DND-41 (cell line): ENCODE measurements around the gene FCGR3B.
"Not testable (repeated sequence)": the region's sequence is repeated elsewhere in the genome, so short reads cannot be mapped to it uniquely, and the experiment has no call there.

Experiments used
- ATAC-seq: fragments of 200-7000 bp; cut with Tn5 transposase; 3 replicates; pipeline ENCODE4 v1.9.1; 2021; ENCODE audit warnings: low read depth; ENCODE audit not compliant: insufficient read depth
- DNase-seq: peaks from one replicate; pipeline ENCODE4 v3.0.0-alpha.2; 2020
- H2AFZ ChIP-seq: 2 replicates; pipeline ENCODE4 v1.6.0; 2012; ENCODE audit warnings: low read depth, low read length
- H3K27ac ChIP-seq: 2 replicates; pipeline ENCODE4 v1.5.1; 2012; ENCODE audit warnings: low read length, inconsistent platforms
- H3K27me3 ChIP-seq: fragments of 200-600 bp; sonication (generic); 2 replicates; pipeline ENCODE4 v1.6.0; 2012; ENCODE audit warnings: low read length, mild to moderate bottlenecking, inconsistent platforms; ENCODE audit not compliant: insufficient read depth, poor library complexity
- H3K36me3 ChIP-seq: 2 replicates; pipeline ENCODE4 v1.5.1; 2012; ENCODE audit warnings: low read length, inconsistent platforms; ENCODE audit not compliant: insufficient read depth
- H3K4me1 ChIP-seq: 2 replicates; pipeline ENCODE4 v1.5.1; 2012; ENCODE audit warnings: mild to moderate bottlenecking, low read length; ENCODE audit not compliant: insufficient read depth
- H3K4me2 ChIP-seq: 2 replicates; pipeline ENCODE4 v1.6.0; 2012; ENCODE audit warnings: mild to moderate bottlenecking, moderate library complexity, low read length, inconsistent platforms; ENCODE audit not compliant: insufficient read depth
- H3K4me3 ChIP-seq, 2 experiments: fragments of 200-600 bp in 1 of 2; shearing (Covaris generic) in 1 of 2; 2 replicates each; pipeline ENCODE4 v1.5.1; 2012 to 2016; ENCODE audit warnings: inconsistent platforms in 2 of 2, low read length in 2 of 2, mild to moderate bottlenecking in 2 of 2, low read depth in 1 of 2, moderate library complexity in 1 of 2
- H3K79me2 ChIP-seq: 2 replicates; pipeline ENCODE4 v1.6.0; 2012; ENCODE audit warnings: low read length, inconsistent platforms; ENCODE audit not compliant: insufficient read depth
- H3K9ac ChIP-seq: 2 replicates; pipeline ENCODE4 v1.6.0; 2012; ENCODE audit warnings: low read depth, mild to moderate bottlenecking, inconsistent platforms, low read length, moderate library complexity
- H3K9me3 ChIP-seq: 2 replicates; pipeline ENCODE4 v1.5.1; 2012; ENCODE audit warnings: low read length, moderate library complexity, mild to moderate bottlenecking, inconsistent platforms; ENCODE audit not compliant: insufficient read depth, severe bottlenecking
- H4K20me1 ChIP-seq: 2 replicates; pipeline ENCODE4 v1.6.0; 2012; ENCODE audit warnings: low read length; ENCODE audit not compliant: insufficient read depth
- EZH2 ChIP-seq: IDR thresholded peaks from 3 replicates; pipeline ENCODE4 v1.6.1; 2012; ENCODE audit warnings: borderline replicate concordance, low read depth, mild to moderate bottlenecking, moderate library complexity, low read length, inconsistent platforms; ENCODE audit not compliant: severe bottlenecking

The FCGR3B gene

GRCh38 chr1:161612322-161613141 lies 18.4 kb downstream of the FCGR3B start:
- Histone ChIP-seq H3K4me2 (peak overlapping the region; percentile 65), H3K9ac (peak overlapping the region; percentile 47), H3K27ac (peak overlapping the region; percentile 47; the same call in 1 of the 2 replicates), H3K27me3 (peaks cover 11% of the 10 kb centered on the region), H3K4me3 (peak overlapping the region; percentile 21 to 59; a peak in 3 of 4 replicates), H2AFZ (peak overlapping the region; percentile 65)
- H3K79me2 ChIP-seq, H3K9me3 ChIP-seq, H4K20me1 ChIP-seq, H3K4me1 ChIP-seq, H3K36me3 ChIP-seq: not testable (repeated sequence)
- ATAC-seq (peak; percentile 89), DNase-seq (peak; percentile 86)
- peak; percentile 34 for TF ChIP-seq EZH2

- H3K4me2 ChIP-seq = peak overlapping the region; percentile 65
- not testable (repeated sequence) for H3K79me2 ChIP-seq, H3K9me3 ChIP-seq, H4K20me1 ChIP-seq, DNase-seq, H3K36me3 ChIP-seq, ATAC-seq, H3K4me1 ChIP-seq
- peak; percentile 74 for TF ChIP-seq EZH2
- peak overlapping the region; percentile 47 for H3K9ac ChIP-seq
- H3K4me3 ChIP-seq = peak overlapping the region; percentile 21 to 59; a peak in 3 of 4 replicates
- peak overlapping the region; percentile 65 for H2AFZ ChIP-seq
- H3K27ac ChIP-seq = peak overlapping the region; percentile 47
- H3K27me3 ChIP-seq = peaks cover 11% of the 10 kb centered on the region
Measured at GRCh38 chr1:161611866-161612321, 19.1 kb downstream of the FCGR3B start.

DNA sequence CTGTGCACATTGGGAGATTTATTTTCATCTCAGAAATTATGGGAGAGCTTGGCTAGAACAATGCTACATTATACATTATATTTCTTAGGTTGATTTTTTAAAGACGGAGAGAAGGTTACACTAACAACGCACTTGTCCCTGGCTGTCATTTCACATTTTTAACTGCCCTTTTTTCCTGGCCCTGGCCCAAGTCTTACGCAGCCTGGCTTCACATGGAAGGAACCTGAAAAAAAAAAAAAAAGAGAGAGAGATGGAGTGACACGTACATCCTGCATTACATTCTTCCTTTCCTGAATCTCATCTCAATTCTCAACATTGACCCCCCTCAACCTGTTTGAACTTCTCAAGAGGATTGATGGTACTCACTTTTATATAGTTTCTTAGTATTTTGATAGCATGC lies 20.8 kb downstream of the FCGR3B start:
- ATAC-seq, H3K9me3 ChIP-seq, H3K4me1 ChIP-seq, H4K20me1 ChIP-seq, H3K4me2 ChIP-seq, H3K4me3 ChIP-seq, H2AFZ ChIP-seq, H3K36me3 ChIP-seq, H3K9ac ChIP-seq, H3K27ac ChIP-seq, H3K79me2 ChIP-seq, DNase-seq: not testable (repeated sequence)
- peaks cover 11% of the 10 kb centered on the region for H3K27me3 ChIP-seq

- H3K36me3 ChIP-seq, H3K4me3 ChIP-seq, ATAC-seq: not testable (repeated sequence)
Measured at GRCh38 chr1:161606541-161607336, 24.2 kb downstream of the FCGR3B start.

GRCh38 chr1:161605762-161606540 lies 25.0 kb downstream of the FCGR3B start:
- H3K27ac ChIP-seq, H3K27me3 ChIP-seq, H3K4me3 ChIP-seq, H3K9me3 ChIP-seq, H3K36me3 ChIP-seq, H3K9ac ChIP-seq, H3K4me1 ChIP-seq, H4K20me1 ChIP-seq, H3K79me2 ChIP-seq, DNase-seq, H3K4me2 ChIP-seq, H2AFZ ChIP-seq: not testable (repeated sequence)
- peak; percentile 12; the same call in 1 of the 3 replicates for ATAC-seq

More at GRCh38 chr1:161606541-161607336, 24.2 kb downstream of the FCGR3B start:
- DNase-seq, H3K4me1 ChIP-seq, H4K20me1 ChIP-seq, H3K27me3 ChIP-seq, H3K4me2 ChIP-seq, H3K27ac ChIP-seq, H3K9me3 ChIP-seq, H3K9ac ChIP-seq, H2AFZ ChIP-seq, H3K79me2 ChIP-seq: not testable (repeated sequence)

GRCh38 chr1:161605024-161605423 lies 26.0 kb downstream of the FCGR3B start:
- H2AFZ ChIP-seq, DNase-seq: not testable (repeated sequence)

GRCh38 chr1:161597077-161597476 lies 33.9 kb downstream of the FCGR3B start:
- not testable (repeated sequence) for H3K4me2 ChIP-seq, H3K4me3 ChIP-seq, DNase-seq, H3K27ac ChIP-seq, H2AFZ ChIP-seq, H4K20me1 ChIP-seq, H3K9me3 ChIP-seq, ATAC-seq, H3K9ac ChIP-seq, H3K36me3 ChIP-seq, H3K27me3 ChIP-seq, H3K79me2 ChIP-seq, H3K4me1 ChIP-seq

More at GRCh38 chr1:161605024-161605423, 26.0 kb downstream of the FCGR3B start:
- H3K4me3 ChIP-seq, H3K27me3 ChIP-seq, H3K79me2 ChIP-seq, H3K9ac ChIP-seq, H3K27ac ChIP-seq, H4K20me1 ChIP-seq, H3K9me3 ChIP-seq, ATAC-seq, H3K4me1 ChIP-seq, H3K4me2 ChIP-seq, H3K36me3 ChIP-seq: not testable (repeated sequence)
